Stimulated activated memory B cell treated with anti-CD40 and anti-IgM and Interleukin-4, amounts not matched to agents 10 μg/mL and 1 μg/mL and 100 μg/mL, for 72 hours (primary cell): ENCODE data around the gene BMP5.

ENCODE experiments used
- ATAC-seq: fragments of 150-1000 bp; cut with Tn5 transposase; 2 replicates; pipeline ENCODE4 v1.10.0; 2021
- H3K27ac Mint-ChIP-seq: one replicate; pipeline ENCODE4 v1.8.0; 2022; ENCODE audit warnings: mild to moderate bottlenecking, mixed read lengths
- H3K27me3 Mint-ChIP-seq: one replicate; pipeline ENCODE4 v1.8.0; 2022; ENCODE audit warnings: mixed read lengths
- H3K36me3 Mint-ChIP-seq: one replicate; pipeline ENCODE4 v1.8.0; 2022; ENCODE audit warnings: mixed read lengths
- H3K4me1 Mint-ChIP-seq: one replicate; pipeline ENCODE4 v1.8.0; 2022; ENCODE audit warnings: mixed read lengths
- H3K4me3 Mint-ChIP-seq: one replicate; pipeline ENCODE4 v1.8.0; 2022; ENCODE audit warnings: mild to moderate bottlenecking, moderate library complexity, mixed read lengths
- H3K9me3 Mint-ChIP-seq: one replicate; pipeline ENCODE4 v1.8.0; 2022; ENCODE audit warnings: mixed read lengths

Gene BMP5

DNA sequence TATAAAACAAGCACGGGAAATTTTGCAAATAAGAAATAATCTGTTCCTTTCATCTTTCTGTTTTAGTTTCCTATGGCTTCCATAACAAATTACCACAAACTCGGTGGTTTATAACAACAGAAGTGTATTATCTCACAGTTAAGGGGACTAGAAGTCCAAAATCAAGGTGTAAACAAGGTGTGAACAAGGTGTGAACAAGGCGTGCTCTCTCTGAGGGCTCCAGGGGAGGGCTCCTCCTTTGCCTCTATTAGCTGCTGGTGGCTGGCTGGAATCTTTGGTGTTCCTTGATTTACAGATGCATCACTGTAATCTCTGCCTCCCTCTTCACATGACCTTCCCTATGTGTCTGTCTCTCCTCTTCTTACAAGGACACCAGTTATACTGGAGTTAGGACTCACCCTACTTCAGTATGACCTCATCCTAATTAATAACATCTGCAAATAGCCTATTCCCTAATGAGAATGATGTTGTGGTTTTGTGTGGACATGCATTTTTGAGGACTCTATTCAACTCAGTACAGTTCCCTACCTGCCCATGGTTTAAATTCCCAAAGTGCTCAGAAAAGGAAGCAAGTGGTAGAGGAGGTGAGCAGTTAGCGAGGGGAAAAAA, 17.5 kb upstream of the BMP5 start:
- H3K9me3 Mint-ChIP-seq: peaks cover 14% of the 10 kb centered on the region
- H3K4me3 Mint-ChIP-seq: no peak overlapping the region
- ATAC-seq: no peak
- H3K27me3 Mint-ChIP-seq: no peaks in the 10 kb centered on the region
- no peaks in the 10 kb centered on the region for H3K4me1 Mint-ChIP-seq
- H3K27ac Mint-ChIP-seq: no peak overlapping the region
- no peaks in the 10 kb centered on the region for H3K36me3 Mint-ChIP-seq

DNA sequence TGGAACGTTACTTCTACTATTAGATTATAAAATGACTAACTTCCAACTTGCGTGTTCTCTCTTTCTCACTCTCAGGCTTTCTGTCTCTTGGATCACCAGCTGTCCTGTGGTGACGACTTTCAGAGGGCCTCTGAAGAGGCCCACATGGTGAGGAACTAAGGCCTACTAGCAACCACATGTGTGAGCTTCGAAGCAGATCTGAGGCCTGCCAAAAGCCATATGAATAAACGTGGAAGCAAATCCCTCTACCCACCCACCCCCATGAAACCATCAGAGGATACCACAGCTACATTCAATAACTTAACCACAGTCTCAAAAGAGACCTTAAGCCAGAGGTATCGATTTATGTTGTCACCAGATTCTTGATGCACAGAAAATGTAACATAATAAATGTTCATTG, 13.5 kb upstream of the BMP5 start:
- no peaks in the 10 kb centered on the region for H3K27me3 Mint-ChIP-seq
- H3K36me3 Mint-ChIP-seq: no peaks in the 10 kb centered on the region
- ATAC-seq: no peak
- no peak overlapping the region for H3K4me3 Mint-ChIP-seq
- peaks cover 6% of the 10 kb centered on the region for H3K9me3 Mint-ChIP-seq
- no peak overlapping the region for H3K27ac Mint-ChIP-seq
- H3K4me1 Mint-ChIP-seq: no peaks in the 10 kb centered on the region

DNA sequence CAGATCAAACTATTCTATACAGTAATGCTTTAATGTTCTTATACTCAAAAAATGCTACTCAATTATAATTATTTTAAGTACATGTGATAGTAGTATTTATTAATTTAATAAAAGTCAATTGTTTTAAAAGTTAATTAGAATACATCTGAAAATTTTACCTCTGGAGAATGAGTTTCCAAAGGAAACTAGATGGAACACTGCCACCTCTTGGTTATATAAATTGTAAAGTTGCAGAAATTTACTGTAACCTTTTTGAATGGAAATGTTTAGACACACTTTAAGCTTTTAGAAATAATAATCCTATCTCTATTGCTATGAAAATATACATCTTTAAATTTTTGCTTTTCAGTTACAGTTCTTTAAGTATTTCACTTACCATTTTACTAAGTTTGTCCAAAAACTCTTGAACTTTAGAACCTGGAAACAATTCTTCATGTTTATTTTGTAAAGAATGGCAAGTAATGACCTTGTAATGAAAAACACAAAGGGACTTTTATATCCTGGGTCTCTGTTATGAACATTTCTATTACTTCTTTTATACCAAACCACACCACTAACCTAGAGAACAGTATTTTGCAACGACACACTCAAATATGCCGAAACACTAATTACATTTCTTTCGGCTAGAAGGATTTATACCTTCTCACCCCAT, 10.9 kb upstream of the BMP5 start:
- Mint-ChIP-seq H3K9me3 (peaks cover 3% of the 10 kb centered on the region), H3K4me3 (no peak overlapping the region), H3K4me1 (no peaks in the 10 kb centered on the region), H3K27me3 (no peaks in the 10 kb centered on the region), H3K27ac (no peak overlapping the region), H3K36me3 (no peaks in the 10 kb centered on the region)
- ATAC-seq: no peak

DNA sequence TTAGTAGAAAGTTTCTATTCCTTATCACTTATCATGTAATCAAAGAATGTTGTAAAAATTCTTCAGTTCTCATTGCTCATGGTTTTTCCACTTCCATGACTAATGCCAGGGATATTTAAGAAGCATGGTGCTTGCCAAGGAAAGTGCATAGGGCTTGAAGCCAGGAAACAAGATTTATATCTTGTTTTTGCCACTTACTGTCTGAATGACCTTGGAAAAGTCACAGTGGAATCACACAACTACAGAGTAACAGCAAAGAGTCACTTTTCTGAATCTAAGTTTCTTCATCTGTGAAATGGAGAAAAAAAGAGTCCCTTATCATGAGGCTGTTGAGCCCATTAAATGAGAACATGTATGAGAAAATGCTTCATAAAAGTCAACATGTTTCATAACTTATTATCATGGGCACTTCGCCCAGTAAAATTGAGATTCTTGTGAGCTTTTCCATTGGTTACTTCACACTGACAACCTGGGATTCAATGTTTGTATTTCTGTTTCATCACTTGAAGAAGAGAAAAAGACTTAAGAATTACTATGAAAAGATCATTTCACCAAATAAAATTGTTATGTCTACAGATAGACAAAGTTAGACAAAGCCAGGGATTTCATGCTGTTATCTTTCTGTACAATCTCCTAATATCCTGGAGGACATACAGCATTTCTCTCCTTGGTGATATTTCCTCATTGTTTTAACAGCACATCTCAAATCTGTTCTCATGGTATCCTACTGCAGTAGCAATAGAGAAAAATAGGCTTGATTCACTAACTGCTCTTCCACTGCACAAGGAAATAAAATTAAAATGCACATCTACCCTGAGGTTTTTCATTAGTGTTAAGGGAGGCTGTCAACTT, 7.6 kb upstream of the BMP5 start:
- no peak overlapping the region for H3K27ac Mint-ChIP-seq
- no peak overlapping the region for H3K4me3 Mint-ChIP-seq
- no peak for ATAC-seq
- no peaks in the 10 kb centered on the region for H3K27me3 Mint-ChIP-seq
- H3K4me1 Mint-ChIP-seq: no peaks in the 10 kb centered on the region
- no peaks in the 10 kb centered on the region for H3K9me3 Mint-ChIP-seq
- H3K36me3 Mint-ChIP-seq: no peaks in the 10 kb centered on the region

DNA sequence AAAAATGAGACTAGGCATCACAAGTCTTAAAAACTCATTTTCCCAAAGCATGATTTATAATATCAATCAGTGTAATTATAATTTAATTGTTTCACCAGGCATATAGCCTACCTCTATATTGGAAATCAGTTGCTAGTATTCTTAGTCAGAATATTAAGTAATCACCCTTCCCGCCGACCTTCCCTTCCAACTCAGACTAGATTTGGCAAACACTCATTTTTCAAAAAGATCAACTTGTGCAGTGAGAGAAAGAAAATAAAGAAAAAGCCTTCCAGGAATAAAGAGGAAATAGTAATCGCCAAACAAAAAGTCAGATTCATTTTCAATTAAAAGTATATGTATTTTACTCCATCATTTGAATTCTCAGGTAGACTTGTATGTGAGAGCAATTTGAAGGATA, 1.9 kb upstream of the BMP5 start:
- no peaks in the 10 kb centered on the region for H3K36me3 Mint-ChIP-seq
- H3K4me1 Mint-ChIP-seq: no peaks in the 10 kb centered on the region
- peaks cover 3% of the 10 kb centered on the region for H3K9me3 Mint-ChIP-seq
- H3K4me3 Mint-ChIP-seq: no peak overlapping the region
- H3K27ac Mint-ChIP-seq: no peak overlapping the region
- H3K27me3 Mint-ChIP-seq: no peaks in the 10 kb centered on the region
- no peak for ATAC-seq

DNA sequence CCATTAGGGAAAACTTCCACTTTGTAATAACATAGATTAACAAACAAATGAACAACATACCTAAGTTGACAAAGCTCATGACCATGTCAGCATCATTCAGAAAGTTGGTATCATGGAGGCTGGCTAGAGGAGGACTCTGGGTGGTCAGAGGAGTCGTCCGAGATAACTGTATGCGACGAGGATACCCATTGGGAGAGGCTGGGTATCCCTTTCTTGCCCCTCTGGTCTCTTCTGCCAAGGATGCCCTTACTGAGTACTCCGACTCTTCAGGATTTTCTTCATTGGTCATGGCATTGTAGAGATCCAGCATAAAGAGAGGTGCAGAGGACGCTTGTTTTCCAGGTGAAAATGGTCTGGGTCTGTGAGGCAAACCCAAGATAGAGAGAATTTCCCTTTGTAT, 1.1 kb downstream of the BMP5 start:
- no peak overlapping the region for H3K27ac Mint-ChIP-seq

DNA sequence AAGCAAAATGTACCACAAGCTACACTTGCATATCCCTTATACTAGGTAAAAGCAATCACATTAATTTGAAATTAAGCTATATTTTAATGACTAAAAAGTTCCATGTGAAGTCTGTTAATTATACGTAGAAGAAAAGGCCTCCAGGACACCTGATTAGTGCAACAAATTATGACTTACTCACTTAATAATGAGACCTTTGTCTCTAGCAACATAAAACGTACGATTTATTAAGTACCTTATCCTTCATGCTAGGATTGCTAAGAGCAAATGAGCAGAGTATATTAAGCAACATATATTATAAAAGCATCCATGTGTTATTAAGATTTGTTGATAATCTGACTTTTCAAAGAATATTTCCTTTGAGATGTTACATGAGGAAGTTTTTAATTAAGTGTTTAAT, 2.5 kb downstream of the BMP5 start:
- Mint-ChIP-seq H3K27ac (no peak overlapping the region), H3K4me1 (no peaks in the 10 kb centered on the region), H3K36me3 (no peaks in the 10 kb centered on the region), H3K9me3 (peaks cover 9% of the 10 kb centered on the region), H3K4me3 (no peak overlapping the region), H3K27me3 (no peaks in the 10 kb centered on the region)
- ATAC-seq: no peak

More for the DNA sequence above, 1.1 kb downstream of the BMP5 start:
- H3K4me1 Mint-ChIP-seq: no peaks in the 10 kb centered on the region
- peaks cover 7% of the 10 kb centered on the region for H3K9me3 Mint-ChIP-seq
- H3K36me3 Mint-ChIP-seq: no peaks in the 10 kb centered on the region
- H3K27me3 Mint-ChIP-seq: no peaks in the 10 kb centered on the region
- ATAC-seq: no peak
- H3K4me3 Mint-ChIP-seq: no peak overlapping the region

DNA sequence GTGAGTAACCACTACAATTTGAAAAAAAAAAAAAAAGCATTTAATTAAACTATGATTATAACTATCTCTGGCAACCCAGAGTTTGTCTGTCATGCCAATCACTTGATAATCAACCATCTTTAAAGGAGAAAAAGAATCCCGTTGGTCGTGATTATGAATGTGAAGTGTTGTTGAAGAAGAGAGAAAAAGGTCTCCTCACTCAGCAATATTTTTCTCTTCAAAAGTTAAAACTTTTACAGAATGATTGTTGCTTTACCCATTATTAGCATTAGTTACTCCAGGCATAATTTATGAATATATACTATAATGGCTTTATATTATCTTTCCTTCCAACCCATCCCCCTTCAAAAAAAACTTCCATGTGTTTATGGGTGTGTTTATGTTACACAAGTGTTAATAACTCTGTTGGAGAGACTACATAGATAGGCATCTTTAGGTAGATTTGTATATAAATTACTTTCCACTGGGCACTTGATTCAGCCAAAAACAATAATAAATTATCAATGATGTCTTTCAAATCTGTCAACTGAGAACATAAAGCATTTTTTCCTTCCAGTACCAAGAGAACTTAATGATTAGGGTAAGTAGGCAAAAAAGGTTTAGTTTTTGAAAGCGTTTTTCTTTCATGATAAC, 5.1 kb downstream of the BMP5 start:
- peaks cover 7% of the 10 kb centered on the region for H3K9me3 Mint-ChIP-seq
- H3K27me3 Mint-ChIP-seq: no peaks in the 10 kb centered on the region
- no peaks in the 10 kb centered on the region for H3K4me1 Mint-ChIP-seq
- no peaks in the 10 kb centered on the region for H3K36me3 Mint-ChIP-seq
- H3K27ac Mint-ChIP-seq: no peak overlapping the region
- no peak for ATAC-seq
- no peak overlapping the region for H3K4me3 Mint-ChIP-seq

DNA sequence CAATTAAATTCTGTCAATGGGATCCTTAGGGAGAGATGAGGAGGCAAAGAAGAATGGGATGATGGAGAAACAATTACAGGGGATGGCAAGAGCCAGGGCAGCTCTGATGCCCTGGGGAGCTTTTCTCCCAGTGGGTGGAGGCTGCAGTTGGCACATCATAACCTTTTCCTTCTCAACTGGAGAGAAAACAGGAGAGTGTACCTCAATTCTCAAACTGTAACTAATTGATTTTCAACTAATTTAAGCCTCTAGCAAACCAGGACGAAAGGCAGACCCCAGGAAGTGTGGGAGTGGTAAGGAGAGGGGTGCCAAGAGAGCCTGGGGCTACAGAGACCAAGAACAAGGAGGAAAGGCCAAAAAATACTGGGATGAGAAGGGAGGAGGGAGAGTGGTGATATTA, 5.7 kb downstream of the BMP5 start:
- ATAC-seq: no peak
- Mint-ChIP-seq H3K9me3 (peaks cover 7% of the 10 kb centered on the region), H3K27ac (no peak overlapping the region), H3K36me3 (no peaks in the 10 kb centered on the region), H3K27me3 (no peaks in the 10 kb centered on the region), H3K4me1 (no peaks in the 10 kb centered on the region), H3K4me3 (no peak overlapping the region)

DNA sequence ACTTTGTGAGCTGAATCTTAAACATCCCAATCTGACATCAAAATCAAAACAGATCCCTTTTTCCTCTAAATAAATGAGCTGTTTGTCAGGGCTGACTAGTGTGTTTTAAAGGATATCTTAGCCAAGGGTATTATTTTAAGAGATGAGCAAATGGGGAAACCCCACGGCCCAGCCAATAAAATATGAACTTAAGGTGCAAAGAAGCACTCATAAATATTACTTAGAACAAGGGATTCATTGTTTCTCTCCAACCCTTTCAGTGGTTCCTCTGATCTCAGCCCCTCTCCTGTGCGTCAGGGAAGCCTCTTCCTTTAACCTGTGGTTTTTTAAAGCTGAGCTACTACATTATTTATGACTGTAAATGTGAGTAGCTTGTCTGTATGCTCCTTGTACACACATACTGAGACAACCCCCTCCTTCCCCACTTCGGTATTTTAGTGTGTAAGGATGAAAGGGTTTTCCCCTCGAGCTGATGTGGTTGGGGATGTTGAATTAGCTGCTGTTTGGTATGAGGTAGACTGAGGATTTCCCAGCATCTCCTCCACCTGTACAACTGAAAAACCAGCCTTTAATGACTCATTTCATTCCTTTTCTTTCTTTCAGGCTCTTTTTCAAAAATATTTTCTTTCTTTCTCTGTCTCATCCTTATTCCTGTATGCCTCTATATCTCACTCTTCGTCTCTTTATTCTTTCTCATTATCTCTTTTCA, 6.5 kb downstream of the BMP5 start:
- H3K27me3 Mint-ChIP-seq: no peaks in the 10 kb centered on the region
- no peak overlapping the region for H3K27ac Mint-ChIP-seq
- no peak overlapping the region for H3K4me3 Mint-ChIP-seq
- no peaks in the 10 kb centered on the region for H3K4me1 Mint-ChIP-seq
- H3K36me3 Mint-ChIP-seq: no peaks in the 10 kb centered on the region
- ATAC-seq: peak; percentile 64
- peaks cover 7% of the 10 kb centered on the region for H3K9me3 Mint-ChIP-seq

DNA sequence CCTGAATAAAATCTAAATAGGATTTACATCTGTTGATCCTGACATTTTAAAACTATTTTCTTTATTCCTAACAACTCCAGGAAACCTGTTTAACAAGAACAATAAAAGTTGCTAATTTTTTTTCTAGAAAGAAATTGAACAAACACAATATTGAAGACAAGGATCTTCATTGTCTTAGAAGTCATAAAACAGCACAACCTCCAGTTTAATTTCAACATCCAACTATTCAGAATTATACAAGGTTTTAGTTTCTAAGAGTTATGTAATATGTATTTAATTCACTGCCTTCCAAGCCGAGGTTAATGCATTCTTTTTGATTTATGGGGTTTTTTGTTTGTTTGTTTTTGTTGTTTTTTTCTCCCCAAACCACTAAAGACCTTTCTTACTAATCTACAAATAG, 7.2 kb downstream of the BMP5 start:
- H3K4me1 Mint-ChIP-seq: no peaks in the 10 kb centered on the region
- H3K36me3 Mint-ChIP-seq: no peaks in the 10 kb centered on the region
- H3K27me3 Mint-ChIP-seq: no peaks in the 10 kb centered on the region
- ATAC-seq: no peak
- no peak overlapping the region for H3K27ac Mint-ChIP-seq
- peaks cover 7% of the 10 kb centered on the region for H3K9me3 Mint-ChIP-seq
- no peak overlapping the region for H3K4me3 Mint-ChIP-seq

DNA sequence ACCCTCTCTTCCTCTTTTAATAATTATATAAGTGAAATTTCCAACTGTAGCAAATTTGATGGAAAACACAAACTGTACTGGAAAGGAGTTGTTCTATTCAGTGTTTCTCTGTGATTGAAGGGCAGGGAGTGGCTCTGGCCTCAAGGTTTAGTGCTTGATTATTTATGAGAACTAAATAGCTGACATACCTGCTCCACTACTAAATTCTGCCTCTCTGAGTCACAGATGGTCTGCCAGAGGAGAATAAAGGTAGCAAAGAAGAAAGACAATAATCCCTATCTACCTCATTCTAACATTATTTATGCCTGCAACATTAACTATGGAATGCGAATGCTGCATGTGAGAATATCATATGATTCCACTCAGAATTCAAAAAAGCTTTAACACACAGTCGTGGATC, 9.3 kb downstream of the BMP5 start:
- Mint-ChIP-seq H3K4me3 (no peak overlapping the region), H3K27ac (no peak overlapping the region), H3K27me3 (no peaks in the 10 kb centered on the region), H3K4me1 (no peaks in the 10 kb centered on the region), H3K9me3 (peaks cover 7% of the 10 kb centered on the region), H3K36me3 (no peaks in the 10 kb centered on the region)
- no peak for ATAC-seq

DNA sequence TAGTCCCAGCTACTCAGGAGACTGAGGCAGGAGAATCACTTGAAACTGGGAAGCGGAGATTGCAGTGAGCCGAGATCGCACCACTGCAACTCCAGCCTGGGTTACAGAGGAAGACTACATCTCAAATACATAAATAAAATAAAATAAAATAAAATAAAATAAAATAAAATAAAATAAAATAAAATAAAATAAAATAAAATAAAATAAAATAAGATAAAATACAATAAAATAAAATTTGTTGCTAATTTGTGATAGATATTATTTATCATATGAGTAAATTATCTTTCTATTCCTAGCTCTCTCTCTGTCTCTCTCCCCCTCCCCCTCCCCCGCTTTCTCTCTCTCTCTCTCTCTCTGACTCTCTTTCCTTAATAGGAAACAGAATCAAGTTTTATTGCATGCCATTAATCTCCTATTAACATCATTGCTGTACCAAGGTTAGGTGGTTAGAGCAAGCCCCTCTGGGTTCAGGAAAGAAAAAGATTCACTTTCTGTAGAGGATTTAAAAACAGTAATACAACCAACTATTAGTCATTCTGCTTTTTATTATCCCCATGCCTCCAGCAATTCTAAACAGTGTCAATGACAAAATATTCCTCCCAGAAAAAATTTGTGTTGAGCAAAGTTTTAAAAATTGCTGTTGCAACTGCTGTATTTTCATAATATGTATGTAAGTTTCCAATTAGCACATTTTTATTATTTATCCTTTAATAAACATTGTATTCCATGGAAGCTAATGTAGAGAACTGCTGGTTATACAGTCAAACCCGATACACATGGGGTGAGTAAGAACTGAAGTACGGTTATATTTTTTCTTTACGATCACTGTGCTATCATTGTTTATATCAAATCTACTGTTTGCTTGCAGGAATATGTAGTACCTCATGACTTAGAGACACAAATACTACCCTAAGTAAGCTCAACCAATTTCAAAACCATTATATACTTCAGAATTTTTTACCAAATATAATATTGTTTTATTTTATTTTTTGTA, 22.1 kb downstream of the BMP5 start:
- Mint-ChIP-seq H3K36me3 (no peaks in the 10 kb centered on the region), H3K9me3 (peaks cover 4% of the 10 kb centered on the region), H3K4me3 (no peak overlapping the region), H3K27me3 (no peaks in the 10 kb centered on the region), H3K27ac (no peak overlapping the region), H3K4me1 (no peaks in the 10 kb centered on the region)
- ATAC-seq: no peak

DNA sequence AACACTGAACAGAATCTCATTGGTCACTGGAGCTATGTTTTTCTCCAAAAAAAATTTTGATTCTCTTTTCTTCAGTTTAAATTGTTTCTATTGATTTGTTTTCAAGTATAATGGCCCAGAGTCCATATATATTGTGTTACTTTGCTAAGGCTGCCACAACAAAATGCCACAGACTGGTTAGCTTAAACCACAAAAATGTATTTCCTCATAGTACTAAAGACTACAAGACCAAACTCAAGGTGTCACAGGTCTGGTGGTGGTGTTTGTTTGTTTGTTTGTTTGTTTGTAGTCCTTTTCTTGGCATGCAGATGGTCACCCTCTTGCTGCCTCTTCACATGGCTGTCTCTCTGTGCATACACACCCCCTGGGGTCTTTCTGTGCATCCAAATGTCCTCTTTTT, 34.0 kb downstream of the BMP5 start:
- Mint-ChIP-seq H3K36me3 (no peaks in the 10 kb centered on the region), H3K9me3 (peaks cover 5% of the 10 kb centered on the region), H3K27ac (no peak overlapping the region), H3K27me3 (no peaks in the 10 kb centered on the region), H3K4me3 (no peak overlapping the region), H3K4me1 (no peaks in the 10 kb centered on the region)
- ATAC-seq: no peak
